Endothelial cell of umbilical vein (primary cell): ENCODE results near the gene SORT1. TPM values are rescaled to one million over a fixed set of nuclear protein-coding genes. Genes with fewer than 3 reads are reported as not detected.

Experiments used
- BruUV-seq: library from RNA; stranded (reverse); fragments of 400-500 nt; replicated peaks from 2 replicates; lab custom pipeline; 2021; lab: Mats Ljungman, UMichigan
- CTCF ChIA-PET: fragments of 300-600, 350-600 bp; sonication (Branson Sonifier 250); formaldehyde crosslinking; loops from one replicate; lab custom pipeline; 2021; ENCODE audit warnings: antibody characterized with exemption, inconsistent platforms; lab: Charles Lee
- POLR2A ChIA-PET: fragments of 300-600, 350-600 bp; sonication (Branson Sonifier 250); formaldehyde crosslinking; loops from one replicate; lab custom pipeline; 2021; ENCODE audit warnings: antibody characterized with exemption, inconsistent platforms; lab: Charles Lee
- DNase-seq: peaks from one replicate; pipeline ENCODE4 v3.0.0-alpha.2; 2011; ENCODE audit warnings: low read depth, low spot score
- FAIRE-seq: peaks from 2 replicates; lab custom pipeline; 2011; peaks lifted over from hg19 to GRCh38; lab: Jason Lieb, UNC
- H2AFZ ChIP-seq: 2 replicates; pipeline ENCODE4 v1.6.0; 2012; ENCODE audit warnings: low read depth, low read length, control low read depth, inconsistent platforms
- H3K27ac ChIP-seq: 2 replicates; pipeline ENCODE4 v1.5.1; 2011; ENCODE audit warnings: low read depth, mild to moderate bottlenecking, control low read depth, low read length, moderate library complexity; ENCODE audit not compliant: insufficient read depth
- H3K27me3 ChIP-seq, 2 experiments: 2 replicates each; pipeline versions ENCODE4 v1.6.0 to v1.6.1; 2011; ENCODE audit warnings: low read length in 2 of 2, mixed read lengths in 1 of 2; ENCODE audit not compliant: control insufficient read depth in 2 of 2, insufficient read depth in 2 of 2
- H3K36me3 ChIP-seq, 2 experiments: 2 replicates in 1 of 2; 3 replicates in 1 of 2; pipeline ENCODE4 v1.5.1; 2011; ENCODE audit warnings: low read length in 2 of 2, mild to moderate bottlenecking in 1 of 2, moderate library complexity in 1 of 2; ENCODE audit not compliant: control insufficient read depth in 2 of 2, insufficient read depth in 2 of 2; ENCODE audit errors: extremely low read depth in 1 of 2
- H3K4me1 ChIP-seq: 3 replicates; pipeline ENCODE4 v1.5.1; 2011; ENCODE audit warnings: mild to moderate bottlenecking, low read length; ENCODE audit not compliant: control insufficient read depth, insufficient read depth; ENCODE audit errors: extremely low read depth
- H3K4me2 ChIP-seq: 2 replicates; pipeline ENCODE4 v1.6.1; 2011; ENCODE audit warnings: low read length, control low read depth, mixed read lengths; ENCODE audit not compliant: insufficient read depth
- H3K4me3 ChIP-seq, 3 experiments: fragments of 200-600 bp in 1 of 3; sonication (generic), shearing (Covaris generic) in 1 of 3; replicated peaks in 1 of 3; 2 replicates each; pipeline ENCODE4 v1.5.1; 2011 to 2016; ENCODE audit warnings: control low read depth in 3 of 3, low read length in 3 of 3, mild to moderate bottlenecking in 2 of 3, inconsistent platforms in 1 of 3, low read depth in 1 of 3, moderate library complexity in 1 of 3; ENCODE audit not compliant: insufficient read depth in 1 of 3
- H3K79me2 ChIP-seq: 2 replicates; pipeline ENCODE4 v1.6.0; 2012; ENCODE audit warnings: low read length, inconsistent platforms; ENCODE audit not compliant: control insufficient read depth, insufficient read depth
- H3K9ac ChIP-seq: replicated peaks from 2 replicates; pipeline ENCODE3; 2011; ENCODE audit warnings: low read length, control low read depth; ENCODE audit not compliant: insufficient read depth; ENCODE audit errors: extremely low read depth
- H3K9me1 ChIP-seq: replicated peaks from 3 replicates; pipeline ENCODE4 v1.6.0; 2011; ENCODE audit warnings: mild to moderate bottlenecking, low read length; ENCODE audit not compliant: control insufficient read depth, insufficient read depth; ENCODE audit errors: extremely low read depth
- H3K9me3 ChIP-seq: replicated peaks from 2 replicates; pipeline ENCODE4 v1.5.1; 2012; ENCODE audit warnings: low read length, inconsistent platforms; ENCODE audit not compliant: control insufficient read depth, insufficient read depth
- H4K20me1 ChIP-seq: replicated peaks from 2 replicates; pipeline ENCODE3; 2011; ENCODE audit warnings: mild to moderate bottlenecking, low read length; ENCODE audit not compliant: control insufficient read depth, insufficient read depth; ENCODE audit errors: extremely low read depth
- CTCF ChIP-seq, 2 donors: IDR thresholded peaks; 1 replicate in 1 of 2; 2 replicates in 1 of 2; pipeline ENCODE4 v1.5.1; 2011; ENCODE audit warnings: low read length in 2 of 2, mild to moderate bottlenecking in 2 of 2, moderate library complexity in 2 of 2, control low read depth in 1 of 2, inconsistent platforms in 1 of 2, low read depth in 1 of 2; ENCODE audit not compliant: insufficient read depth in 1 of 2; ENCODE audit errors: extremely low read depth in 1 of 2
- EZH2 ChIP-seq: IDR thresholded peaks from 2 replicates; pipeline ENCODE4 v1.6.1; 2012; ENCODE audit warnings: borderline replicate concordance, low read depth, mild to moderate bottlenecking, moderate library complexity, low read length, inconsistent platforms; ENCODE audit not compliant: severe bottlenecking
- FOS ChIP-seq: IDR thresholded peaks from 2 replicates; pipeline ENCODE4 v1.6.1; 2011; ENCODE audit warnings: mild to moderate bottlenecking, low read length, moderate library complexity, borderline replicate concordance; ENCODE audit not compliant: insufficient read depth
- GATA2 ChIP-seq: IDR thresholded peaks from 2 replicates; pipeline ENCODE4 v1.7.0; 2011; ENCODE audit warnings: low read depth, mild to moderate bottlenecking, moderate library complexity, mixed read lengths, low read length; ENCODE audit not compliant: insufficient read length, insufficient read depth
- JUN ChIP-seq: IDR thresholded peaks from 2 replicates; pipeline ENCODE4 v1.6.1; 2011; ENCODE audit warnings: borderline replicate concordance, low read depth; ENCODE audit not compliant: insufficient read length, insufficient read depth
- MAX ChIP-seq: IDR thresholded peaks from 2 replicates; pipeline ENCODE4 v1.6.1; 2011; ENCODE audit not compliant: insufficient read depth, insufficient read length
- MYC ChIP-seq: IDR thresholded peaks from one replicate; pipeline ENCODE4 v1.6.1; 2011; ENCODE audit warnings: mild to moderate bottlenecking, low read depth, low read length
- POLR2A ChIP-seq: IDR thresholded peaks from 2 replicates; pipeline ENCODE4 v1.6.1; 2012; ENCODE audit warnings: low read depth, mild to moderate bottlenecking, control low read depth, low read length
- POLR2AphosphoS5 ChIP-seq: IDR thresholded peaks from 2 replicates; pipeline ENCODE4 v1.6.1; 2012; ENCODE audit warnings: low read depth, mild to moderate bottlenecking, control low read depth, low read length, moderate library complexity; ENCODE audit not compliant: insufficient read depth
- dilution Hi-C: fragments of 300-500 bp; cut with MboI; formaldehyde crosslinking; loops from one replicate; pipeline ENCODE4 v1.15.0; 2019; ENCODE audit warnings: low sequenced_read_pairs; ENCODE audit not compliant: extremely low pct_ligation_motif_present
- intact Hi-C: fragments of 100-400 bp; cut with micrococcal nuclease; formaldehyde crosslinking; loops from one replicate; pipeline ENCODE4 v1.10.0; 2022
- polyA plus RNA-seq, 4 experiments: library from polyadenylated mRNA; depleted of rRNA in 3 of 4; stranded (reverse) in 3 of 4; unstranded in 1 of 4; fragments of >200 nt; gene quantifications; 2 replicates each; pipeline versions ENCODE4 v1.2.1 to v1.2.3, GENCODE V29; 2011 to 2012; ENCODE audit warnings: missing spikeins in 1 of 4
- total RNA-seq: library from RNA; stranded (reverse); gene quantifications from 2 replicates; pipeline ENCODE4 v1.2.3, GENCODE V29; 2021

Gene SORT1
- total and polyA plus RNA-seq, 2 donors (not counting 3 experiments of a cell fraction or from before 2014, with no cell fraction given) = 6.8 to 17.8 TPM

- CTCF ChIA-PET = interaction anchor here (0.9 to 1.5 kb wide), 3 partner anchors 8 to 20 kb away, joined by 3 to 4 read pairs (median 4); no protein-coding TSS in a partner anchor
- Histone ChIP-seq H3K9me1 (no peaks in the 10 kb centered on the region), H3K9me3 (no peaks in the 10 kb centered on the region), H3K4me1 (no peaks in the 10 kb centered on the region), H3K79me2 (no peaks in the 10 kb centered on the region), H4K20me1 (no peaks in the 10 kb centered on the region), H3K27me3 (peaks cover 8 to 13% of the 10 kb centered on the region in 2 experiments), H3K4me3 (no peak overlapping the region), H3K9ac (no peak overlapping the region), H2AFZ (no peak overlapping the region), H3K27ac (no peak overlapping the region), H3K4me2 (no peak overlapping the region), H3K36me3 (no peaks in the 10 kb centered on the region)
- no TSS peak for BruUV-seq
- FAIRE-seq (no peak), DNase-seq (no peak)
- intact Hi-C loops (no loop called here), dilution Hi-C loops (no loop called here)
- POLR2A ChIA-PET = no interaction called here
- no peak for TF ChIP-seq FOS
- no peak for TF ChIP-seq JUN
- no peak for TF ChIP-seq MAX
- TF ChIP-seq POLR2A = no peak
Measured at GRCh38 chr1:109361069-109361468, 36.6 kb downstream of the SORT1 start.

- intact Hi-C loops = no loop called here
- POLR2A ChIA-PET = no interaction called here
- H3K36me3 ChIP-seq = no peaks in the 10 kb centered on the region
Measured at GRCh38 chr1:109357616-109358015, 40.1 kb downstream of the SORT1 start.

More at GRCh38 chr1:109357616-109358015, 40.1 kb downstream of the SORT1 start:
- no peaks in the 10 kb centered on the region for H4K20me1 ChIP-seq
- TF ChIP-seq POLR2AphosphoS5 (no peak), JUN (no peak), MAX (no peak), GATA2 (no peak), EZH2 (no peak), POLR2A (no peak), MYC (no peak), CTCF (IDR thresholded peaks at IDR 0.05; ENCODE audit: extremely low read depth in 1 of 2, insufficient read depth in 1 of 2, low read depth in 1 of 2, low read length in 2 of 2) (no peak), FOS (no peak)
- no TSS peak for BruUV-seq
- no peaks in the 10 kb centered on the region for H3K9me3 ChIP-seq
- H3K9me1 ChIP-seq = no peaks in the 10 kb centered on the region
- H3K27me3 ChIP-seq = peaks cover 10 to 14% of the 10 kb centered on the region in 2 experiments
- dilution Hi-C loops = no loop called here
- DNase-seq = no peak
- H3K9ac ChIP-seq = no peak overlapping the region
- no peak overlapping the region for H2AFZ ChIP-seq
- H3K4me3 ChIP-seq = no peak overlapping the region
- no peak overlapping the region for H3K27ac ChIP-seq
- no peaks in the 10 kb centered on the region for H3K4me1 ChIP-seq
- CTCF ChIA-PET = no interaction called here
- no peak for FAIRE-seq
- no peak overlapping the region for H3K4me2 ChIP-seq
- H3K79me2 ChIP-seq = no peaks in the 10 kb centered on the region
